GM21825 (cell line): ENCODE data around the gene LRP10.
A peak's percentile ranks its signal among the peaks of the same experiment; 100 is the strongest.

ENCODE experiments used
- ATAC-seq: cut with Tn5 transposase; IDR thresholded peaks from one replicate; pipeline ENCODE4 v1.9.1; 2021; ENCODE audit warnings: mild to moderate bottlenecking, moderate library complexity; ENCODE audit not compliant: unreplicated experiment

The LRP10 gene

DNA sequence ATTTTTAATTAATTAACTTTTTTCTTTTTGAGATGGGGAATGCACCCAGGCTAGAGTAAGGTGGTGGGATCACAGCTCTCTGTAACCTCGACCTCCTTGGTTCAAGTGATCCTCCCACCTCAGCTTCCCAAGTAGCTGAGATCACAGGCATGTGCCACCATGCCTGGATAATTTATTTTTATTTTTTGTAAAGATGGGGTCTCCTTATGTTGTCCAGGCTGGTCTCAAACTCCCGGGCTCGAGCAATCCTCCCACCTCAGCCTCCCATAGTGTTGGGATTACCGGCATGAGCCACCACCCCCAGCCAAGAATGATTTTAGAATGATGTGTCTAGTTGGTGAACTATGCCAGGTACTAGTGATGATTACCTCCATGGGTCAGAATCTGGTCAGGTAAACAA is 6.6 kb upstream of the LRP10 start:
- ATAC-seq, result no peak

GRCh38 chr14:22865424-22866405 is 5.8 kb upstream of the LRP10 start:
- ATAC-seq, result no peak

GRCh38 chr14:22866874-22867273 is 4.7 kb upstream of the LRP10 start:
- ATAC-seq, result no peak

DNA sequence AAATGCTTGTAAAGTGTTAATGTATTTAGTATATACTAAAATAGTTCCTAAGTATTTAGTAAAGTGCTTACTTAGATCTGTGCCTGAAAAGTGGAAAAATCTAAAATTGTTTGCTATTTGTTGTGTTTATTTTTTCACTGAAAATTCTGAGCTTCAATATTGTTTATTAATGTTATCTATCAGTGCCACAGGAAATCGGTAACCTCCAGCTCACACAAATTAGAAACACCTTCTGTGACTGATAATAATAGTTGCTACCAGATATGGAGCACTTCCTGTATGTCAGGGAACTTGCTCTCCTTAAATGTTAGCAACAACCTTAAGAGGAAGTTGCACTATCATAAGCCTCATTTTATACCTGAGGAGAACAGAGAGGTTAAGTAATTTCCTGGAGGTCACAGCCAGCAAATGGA is 723 bp upstream of the LRP10 start:
- peak; percentile 35 for ATAC-seq

- peak; percentile 27 for ATAC-seq
Observed at GRCh38 chr14:22872033-22872832, 693 bp downstream of the LRP10 start.

- ATAC-seq, result no peak
Observed at GRCh38 chr14:22872833-22873520, 1.4 kb downstream of the LRP10 start.

DNA sequence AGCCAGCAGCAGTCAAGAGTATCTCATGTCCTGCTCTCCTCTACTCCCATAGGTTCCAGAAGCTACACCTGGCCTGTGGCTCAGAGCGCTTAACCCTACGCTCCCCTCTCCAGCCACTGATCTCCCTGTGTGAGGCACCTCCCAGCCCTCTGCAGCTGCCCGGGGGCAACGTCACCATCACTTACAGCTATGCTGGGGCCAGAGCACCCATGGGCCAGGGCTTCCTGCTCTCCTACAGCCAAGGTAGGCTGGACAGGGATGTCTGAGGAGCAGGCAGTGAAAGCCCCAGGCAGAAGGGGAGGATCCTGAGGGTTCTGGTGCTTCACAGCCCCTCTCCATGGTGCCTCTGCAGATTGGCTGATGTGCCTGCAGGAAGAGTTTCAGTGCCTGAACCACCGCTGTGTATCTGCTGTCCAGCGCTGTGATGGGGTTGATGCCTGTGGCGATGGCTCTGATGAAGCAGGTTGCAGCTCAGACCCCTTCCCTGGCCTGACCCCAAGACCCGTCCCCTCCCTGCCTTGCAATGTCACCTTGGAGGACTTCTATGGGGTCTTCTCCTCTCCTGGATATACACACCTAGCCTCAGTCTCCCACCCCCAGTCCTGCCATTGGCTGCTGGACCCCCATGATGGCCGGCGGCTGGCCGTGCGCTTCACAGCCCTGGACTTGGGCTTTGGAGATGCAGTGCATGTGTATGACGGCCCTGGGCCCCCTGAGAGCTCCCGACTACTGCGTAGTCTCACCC is 3.6 kb downstream of the LRP10 start:
- ATAC-seq, result no peak

- no peak for ATAC-seq
Observed at GRCh38 chr14:22875748-22876319, 4.3 kb downstream of the LRP10 start.

- ATAC-seq, result no peak
Observed at GRCh38 chr14:22877000-22877501, 5.5 kb downstream of the LRP10 start.

DNA sequence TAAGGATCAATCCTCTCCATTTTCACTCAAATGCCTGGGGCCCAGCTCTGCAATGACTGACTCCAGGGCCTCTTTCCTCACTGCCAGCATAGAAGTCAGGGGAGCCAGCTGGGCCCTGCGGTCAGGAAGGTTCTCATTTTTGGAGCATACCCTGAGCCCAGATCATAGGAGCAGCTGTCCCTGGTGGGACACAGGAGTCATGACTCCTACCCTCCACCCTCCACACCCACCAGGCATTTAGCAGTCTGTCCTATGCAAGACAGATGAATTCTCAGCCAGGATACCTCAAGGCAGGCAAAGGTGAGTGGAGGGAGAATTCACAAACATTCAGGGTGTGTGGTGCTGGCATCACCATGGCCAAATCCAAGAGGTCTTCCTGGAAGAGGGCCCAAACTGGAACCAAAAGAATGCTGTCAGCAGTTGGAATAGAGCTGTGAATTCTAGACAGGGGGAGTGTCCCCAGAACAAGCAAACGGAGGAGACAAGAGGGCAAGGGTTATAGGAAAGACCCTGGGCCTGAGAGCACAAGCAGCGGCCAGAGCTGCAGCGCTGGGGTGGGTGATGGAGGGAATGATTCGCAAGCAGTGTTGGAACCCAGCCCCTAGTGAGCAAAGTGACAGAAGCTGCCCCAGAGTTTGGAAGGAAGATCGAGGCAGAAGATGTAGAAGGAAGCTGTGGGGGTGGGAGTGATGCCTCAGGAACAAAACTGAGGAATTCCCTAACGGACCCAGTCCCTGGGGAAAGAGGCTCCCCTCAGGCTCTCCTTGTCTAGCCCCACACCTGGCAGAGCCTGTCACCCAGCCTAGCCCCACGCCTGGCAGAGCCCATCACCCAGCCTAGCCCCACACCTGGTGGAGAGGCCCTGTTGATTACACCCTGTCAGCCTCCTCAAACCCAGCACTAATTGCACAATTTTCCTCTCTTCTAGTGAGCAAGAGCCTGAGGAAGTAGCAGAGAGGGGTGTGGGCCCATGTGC is 7.0 kb downstream of the LRP10 start:
- no peak for ATAC-seq

GRCh38 chr14:22882064-22882463 is 10.5 kb downstream of the LRP10 start:
- no peak for ATAC-seq

DNA sequence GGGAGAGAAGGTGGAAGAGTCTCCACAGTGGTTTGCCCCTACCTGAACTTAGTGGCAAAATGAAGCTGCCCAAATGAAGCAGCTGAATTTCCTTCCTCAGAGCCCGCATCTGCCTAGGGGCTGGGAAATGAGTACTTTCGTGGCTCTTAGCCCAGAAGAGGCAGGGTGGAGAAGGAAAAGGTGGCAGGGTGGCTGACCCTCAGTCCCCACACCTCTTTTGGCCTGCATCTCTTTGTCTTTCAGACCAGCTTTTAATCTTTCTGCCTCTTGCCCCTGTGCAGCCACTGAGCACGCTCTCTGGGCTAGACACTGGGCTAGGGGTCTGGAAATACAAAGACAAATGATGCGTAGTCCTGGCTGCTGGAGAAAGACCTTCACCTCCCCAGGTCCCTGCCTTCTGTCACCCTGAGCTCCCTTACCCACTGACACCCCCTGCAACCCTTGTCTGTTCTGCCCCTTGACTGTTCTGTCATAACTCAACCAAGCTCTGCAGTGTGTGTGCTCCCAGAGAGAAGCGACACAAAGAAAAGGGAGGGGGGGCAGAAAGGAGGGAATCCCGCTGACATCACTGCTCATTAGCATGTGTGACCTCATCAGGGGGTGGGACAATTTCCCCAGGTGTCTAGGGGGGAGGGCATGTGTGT is 11.1 kb downstream of the LRP10 start:
- no peak for ATAC-seq

- no peak for ATAC-seq
Observed at GRCh38 chr14:22883173-22883976, 11.8 kb downstream of the LRP10 start, which contains the start of gene REM2. Gene REM2, plus strand, starts transcription at chr14:22883222. Its CDS starts 66 bp downstream, at chr14:22883288.

DNA sequence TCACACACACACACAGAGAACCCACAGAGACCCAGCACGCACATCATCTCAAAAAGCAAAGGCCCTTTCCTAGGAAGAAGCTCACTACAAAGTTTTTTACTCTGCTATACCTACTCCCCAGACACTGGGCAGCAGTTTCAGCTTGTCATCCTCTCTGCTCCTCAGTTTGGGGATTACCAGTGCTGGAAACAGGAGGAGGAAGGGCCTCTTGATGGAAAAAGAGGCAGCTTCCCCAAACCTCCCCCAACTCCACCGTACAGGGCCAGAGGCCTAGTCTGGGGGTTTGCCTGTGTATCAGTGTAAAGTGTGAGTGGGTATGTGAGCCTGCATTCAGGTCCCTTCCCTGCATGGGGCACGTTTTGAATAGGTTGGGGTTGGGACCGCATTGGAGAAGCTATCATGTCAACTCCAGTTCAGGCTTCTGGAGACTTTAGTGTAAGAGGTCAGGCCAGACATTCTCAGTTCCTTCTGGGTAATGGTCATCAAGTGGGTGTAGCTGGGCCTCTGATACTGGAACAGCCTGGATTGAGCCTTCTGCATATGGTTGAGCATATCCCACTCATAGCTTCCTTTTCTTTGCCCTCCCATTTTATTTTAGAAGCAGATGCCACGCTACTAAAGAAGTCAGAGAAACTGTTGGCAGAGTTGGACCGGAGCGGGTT is 12.7 kb downstream of the LRP10 start:
- no peak for ATAC-seq

GRCh38 chr14:22884738-22885523 is 13.4 kb downstream of the LRP10 start:
- no peak for ATAC-seq

DNA sequence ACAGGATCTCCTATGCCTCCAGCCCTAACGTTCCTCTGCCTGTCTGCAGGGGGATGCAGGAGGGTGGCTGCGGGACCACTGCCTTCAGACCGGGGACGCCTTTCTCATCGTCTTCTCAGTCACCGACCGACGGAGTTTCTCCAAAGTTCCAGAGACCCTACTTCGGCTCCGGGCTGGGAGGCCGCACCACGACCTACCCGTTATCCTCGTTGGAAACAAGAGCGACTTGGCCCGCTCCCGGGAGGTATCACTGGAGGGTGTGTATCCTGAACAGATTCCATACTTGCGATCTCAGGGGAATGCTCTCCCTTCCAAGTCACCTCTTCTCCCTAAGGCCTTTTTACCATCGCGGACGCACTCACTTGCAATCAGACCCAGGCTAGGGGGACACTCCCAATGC is 14.4 kb downstream of the LRP10 start:
- ATAC-seq, result no peak
